DMS53 (cell line): ENCODE data around the gene TIMM9.
"Not testable (repeated sequence)": the region's sequence is repeated elsewhere in the genome, so short reads cannot be mapped to it uniquely, and the experiment has no call there.

Source experiments
- DNase-seq: peaks from one replicate; lab custom pipeline; 2025; lab: John Stamatoyannopoulos, UW

The TIMM9 gene, protein sequence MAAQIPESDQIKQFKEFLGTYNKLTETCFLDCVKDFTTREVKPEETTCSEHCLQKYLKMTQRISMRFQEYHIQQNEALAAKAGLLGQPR

DNA sequence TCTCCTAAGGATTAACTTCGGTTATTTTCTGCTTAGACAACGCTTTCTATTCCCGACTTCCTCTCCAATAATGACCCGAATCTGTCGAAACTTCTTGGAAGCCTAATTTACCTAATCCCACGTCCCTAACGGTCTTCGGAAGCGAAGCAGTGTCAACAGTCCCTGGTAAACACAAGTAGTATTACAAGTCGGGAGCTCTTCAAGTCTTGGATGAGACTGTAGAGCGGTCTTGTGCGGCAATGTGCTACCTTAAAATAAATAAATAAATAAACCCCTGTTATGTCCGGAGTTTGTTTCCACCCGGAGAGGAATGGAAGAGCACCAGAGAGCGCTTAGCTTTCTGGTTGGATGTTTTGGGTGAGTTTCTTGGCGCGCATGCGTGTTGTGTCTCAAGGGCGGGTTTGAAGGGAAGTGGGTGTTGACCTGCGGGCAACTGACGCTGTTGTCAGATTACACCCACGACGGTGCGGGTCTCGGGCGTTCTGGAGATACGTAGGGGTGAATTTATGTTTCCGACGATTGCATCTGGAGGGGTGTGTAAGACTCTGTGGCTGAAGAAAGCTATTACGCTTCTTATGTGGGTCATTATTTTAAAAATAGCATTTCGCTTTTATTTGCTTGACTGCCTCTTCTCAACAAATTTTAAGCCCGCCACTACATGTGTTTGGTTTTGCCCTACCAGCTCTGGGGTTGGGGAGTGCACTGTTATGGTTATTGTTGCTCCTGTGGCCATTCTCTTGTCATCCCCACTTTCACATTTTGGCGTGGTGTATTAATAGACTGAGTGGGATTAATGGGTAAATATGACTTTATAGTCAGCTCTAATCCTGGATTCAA, at the start of gene TIMM9, which contains the start of gene KIAA0586:
TSS of gene TIMM9 (minus strand) at position 251 of the 837 bp plus-strand sequence. CDS start 15,586 bp downstream, outside the sequence.
TSS of gene KIAA0586 (plus strand) at position 439 of the 837 bp plus-strand sequence. CDS start 546 bp downstream, outside the sequence.
- peak; percentile 97 for DNase-seq

DNA sequence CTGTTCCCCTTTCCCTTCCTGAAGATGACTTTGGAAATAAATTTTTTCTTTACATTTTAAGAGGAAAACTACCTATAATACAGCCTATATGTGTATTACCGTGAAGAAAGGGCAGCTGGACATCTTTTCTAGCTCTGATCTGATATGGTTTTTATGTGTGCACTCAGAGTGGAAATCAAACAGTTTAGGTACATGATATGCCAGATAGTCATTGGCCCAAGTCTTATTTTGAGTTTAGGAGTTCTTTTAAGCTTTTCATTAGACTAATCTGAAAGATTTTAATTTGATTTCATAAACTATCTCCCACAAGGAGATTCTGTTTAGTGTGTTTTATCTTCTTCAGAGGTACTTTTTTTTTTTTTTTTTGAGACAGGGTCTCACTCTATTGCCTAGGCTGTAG, 49.0 kb upstream of the TIMM9 start:
- no peak for DNase-seq

DNA sequence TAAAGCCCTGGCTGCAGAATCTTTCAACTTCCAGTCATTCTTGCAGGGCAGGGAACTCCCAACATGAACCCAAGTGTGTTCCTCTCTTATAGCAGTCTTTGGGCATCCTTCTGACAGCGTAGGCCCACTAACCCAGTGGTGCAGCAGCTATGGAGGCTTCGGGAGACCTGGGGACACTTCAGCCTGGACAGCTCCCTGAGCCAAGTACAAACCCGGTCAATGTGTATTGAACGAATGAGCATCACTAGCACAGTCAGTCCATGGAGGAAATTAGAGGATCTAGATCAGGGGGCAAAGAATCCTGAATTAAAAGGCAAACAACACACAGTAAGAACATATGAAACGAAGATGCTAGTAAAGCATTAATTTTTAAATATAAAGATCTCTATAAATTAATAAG, 42.0 kb upstream of the TIMM9 start:
- DNase-seq = no peak

DNA sequence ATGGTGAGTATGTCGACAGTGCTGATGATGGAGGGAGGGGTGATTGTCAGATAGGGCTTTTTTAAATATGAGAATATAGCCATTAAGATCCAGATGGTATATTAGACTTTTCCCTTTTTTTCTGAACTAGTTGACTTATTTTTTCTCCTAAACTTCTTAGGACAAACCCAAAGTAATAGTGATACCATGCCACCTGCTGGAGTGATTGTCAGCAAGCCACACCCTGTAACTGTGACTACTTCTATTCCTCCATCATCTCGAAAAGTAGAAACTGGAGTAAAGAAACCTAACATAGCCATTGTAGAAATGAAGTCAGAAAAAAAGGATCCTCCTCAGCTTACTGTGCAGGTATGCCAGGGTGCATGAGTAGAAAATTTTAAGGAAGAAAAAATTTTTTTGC, 40.2 kb upstream of the TIMM9 start:
- no peak for DNase-seq

DNA sequence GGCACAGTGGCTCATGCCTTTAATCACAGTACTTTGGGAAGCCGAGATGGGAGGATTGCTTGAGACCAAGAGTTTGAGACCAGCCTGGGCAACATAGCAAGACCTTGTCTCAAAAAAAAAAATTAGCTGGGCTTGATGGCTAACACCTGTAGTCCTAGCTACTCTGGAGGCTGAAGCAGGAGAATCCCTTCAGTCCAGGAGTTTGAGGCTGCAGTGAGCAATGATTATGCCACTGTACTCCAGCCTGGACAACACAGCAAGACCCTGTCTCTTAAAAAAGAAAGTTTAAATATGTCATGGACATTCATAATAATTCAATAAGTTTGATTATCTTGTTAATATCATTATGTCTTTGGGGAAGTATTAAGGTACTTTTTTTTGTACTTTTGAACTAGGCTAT, 39.1 kb upstream of the TIMM9 start:
- DNase-seq = no peak

DNA sequence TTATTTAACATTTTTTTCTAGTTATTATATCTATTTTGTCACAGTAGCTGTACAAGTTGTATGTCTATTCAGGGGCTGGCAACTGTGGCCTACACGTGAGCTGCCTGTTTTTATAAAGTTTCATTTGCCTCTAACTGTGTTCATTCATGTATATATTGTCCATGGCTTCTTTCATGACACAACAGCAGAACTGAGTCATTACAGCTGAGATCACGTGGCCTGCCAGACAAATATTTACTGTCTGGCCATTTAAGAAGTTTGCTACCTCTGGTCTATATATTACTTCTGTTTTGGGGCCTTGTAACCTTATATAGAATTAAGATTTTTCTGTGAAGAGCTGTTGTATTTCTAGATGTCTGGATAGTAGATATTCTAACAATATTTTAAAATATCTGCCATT, 38.1 kb upstream of the TIMM9 start:
- DNase-seq = peak; percentile 74

DNA sequence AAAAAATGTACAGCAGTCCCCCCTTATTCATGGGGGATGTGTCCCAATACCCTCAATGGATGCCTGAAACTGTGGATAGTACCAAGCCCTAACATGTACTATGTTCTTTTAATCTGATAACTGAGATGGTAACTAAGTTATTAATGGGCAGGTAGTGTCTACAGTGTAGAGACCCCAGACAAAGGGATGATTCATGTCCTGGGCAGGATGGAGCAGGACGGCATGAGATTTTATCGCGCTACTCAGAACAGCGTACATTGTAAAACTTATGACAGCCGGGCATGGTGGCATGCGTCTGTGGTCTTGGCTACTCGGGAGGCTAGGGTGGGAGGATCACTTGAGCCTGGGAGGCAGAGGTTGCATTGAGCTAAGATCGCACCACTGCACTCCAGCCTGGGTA, 37.3 kb upstream of the TIMM9 start:
- DNase-seq = no peak

DNA sequence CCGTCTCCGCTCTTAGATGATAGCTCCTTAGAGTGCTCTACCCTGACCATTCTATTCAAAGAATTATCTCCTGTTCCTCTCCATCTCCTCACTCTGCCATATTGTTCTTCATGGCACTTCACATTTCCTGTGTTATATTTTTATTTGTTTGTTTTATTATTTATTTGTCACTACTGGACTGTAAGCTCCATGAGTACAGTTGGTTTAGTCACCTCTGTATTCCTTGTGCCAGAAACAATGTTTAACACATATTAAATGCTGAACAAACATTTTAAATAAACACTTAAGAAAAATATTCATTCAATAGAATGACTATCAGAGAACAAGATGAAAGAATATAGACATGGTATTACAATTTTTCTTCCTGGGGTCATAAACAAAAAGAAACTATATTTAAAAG, 35.8 kb upstream of the TIMM9 start:
- DNase-seq = peak; percentile 9

DNA sequence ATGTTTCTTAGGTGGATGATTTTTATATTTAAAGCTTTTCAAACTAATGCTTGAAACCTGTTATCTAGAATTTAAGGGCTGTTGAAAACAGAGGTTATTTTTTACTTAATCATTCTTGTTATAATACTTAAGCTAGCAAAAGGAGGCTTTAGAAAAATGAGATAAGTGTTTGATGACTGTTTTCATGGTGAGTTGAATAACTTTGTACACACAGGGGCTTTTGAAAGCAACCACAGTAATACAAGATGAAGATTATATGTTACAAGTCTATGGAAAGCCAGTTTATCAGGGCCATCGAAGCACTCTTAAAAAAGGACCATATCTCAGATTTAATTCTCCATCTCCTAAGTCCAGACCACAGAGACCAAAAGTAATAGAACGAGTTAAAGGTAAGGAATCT, 33.4 kb upstream of the TIMM9 start:
- no peak for DNase-seq

DNA sequence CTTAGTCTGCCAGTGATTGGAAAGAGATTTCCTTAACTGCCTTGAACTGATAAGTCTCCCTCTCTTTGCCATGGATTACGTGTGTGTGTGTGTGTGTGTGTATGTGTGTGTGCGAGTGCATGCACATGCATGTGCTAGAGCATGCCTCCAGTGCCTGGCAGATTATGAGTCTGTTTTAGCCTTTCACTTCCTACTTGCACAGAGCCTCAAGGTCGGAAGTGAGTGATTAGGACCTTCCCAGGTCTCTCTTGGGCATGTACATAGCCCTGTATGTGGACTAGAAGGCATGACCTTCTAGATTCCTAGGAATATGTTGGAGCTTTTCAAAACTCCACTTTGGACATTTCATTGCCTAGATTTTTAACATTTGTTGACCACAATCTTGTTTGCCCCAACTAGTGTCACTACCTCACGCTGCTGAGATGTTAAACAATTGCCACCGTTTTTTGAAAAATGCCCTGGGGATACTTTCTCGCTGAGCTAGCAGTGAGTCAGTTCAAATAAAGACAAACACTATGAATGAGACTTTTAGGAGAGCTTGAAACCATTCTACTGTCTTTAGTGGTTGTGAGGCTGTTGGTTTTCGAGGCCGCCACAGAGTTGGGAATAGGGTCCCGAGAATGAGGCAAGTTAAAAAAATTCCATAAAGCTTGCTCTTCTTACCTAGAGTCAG, 28.4 kb upstream of the TIMM9 start:
- DNase-seq = no peak

DNA sequence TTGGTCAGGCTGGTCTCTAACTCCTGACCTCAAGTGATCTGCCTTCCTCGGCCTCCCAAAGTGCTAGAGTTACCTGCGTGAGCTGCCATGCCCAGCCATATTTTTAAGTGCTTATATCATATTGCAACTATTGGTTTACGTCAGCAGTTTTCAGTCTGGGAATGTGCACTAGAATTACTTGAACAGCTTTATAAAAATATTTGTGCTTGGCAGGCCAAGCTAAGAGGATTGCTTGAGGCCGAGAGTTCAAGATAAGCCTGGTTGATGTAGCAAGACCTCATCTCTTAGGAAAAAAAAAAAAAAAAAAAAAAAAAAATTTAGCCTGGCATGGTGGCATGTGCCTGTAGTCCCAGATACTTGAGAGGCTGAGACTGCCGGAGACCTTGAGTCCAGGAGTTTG, 17.3 kb upstream of the TIMM9 start:
- DNase-seq = no peak

DNA sequence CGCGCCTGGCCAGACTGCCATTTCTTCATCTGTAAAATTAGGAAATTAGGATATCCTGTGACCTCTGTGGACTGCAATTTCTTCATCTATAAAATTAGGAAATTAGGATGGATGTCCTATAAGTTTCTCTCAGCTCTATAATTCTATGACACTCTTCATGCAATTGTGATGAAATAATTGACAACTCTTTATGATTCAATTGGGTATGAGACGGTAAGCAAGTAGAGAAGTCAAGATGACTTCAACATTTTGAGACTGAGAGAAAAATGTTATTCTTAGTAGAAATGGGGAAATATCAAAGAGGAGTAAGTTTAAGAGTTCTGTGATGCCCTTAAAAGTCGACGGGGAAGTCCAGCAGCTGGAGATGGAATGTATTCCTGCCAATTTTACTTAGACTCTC, 12.1 kb upstream of the TIMM9 start:
- DNase-seq = no peak

DNA sequence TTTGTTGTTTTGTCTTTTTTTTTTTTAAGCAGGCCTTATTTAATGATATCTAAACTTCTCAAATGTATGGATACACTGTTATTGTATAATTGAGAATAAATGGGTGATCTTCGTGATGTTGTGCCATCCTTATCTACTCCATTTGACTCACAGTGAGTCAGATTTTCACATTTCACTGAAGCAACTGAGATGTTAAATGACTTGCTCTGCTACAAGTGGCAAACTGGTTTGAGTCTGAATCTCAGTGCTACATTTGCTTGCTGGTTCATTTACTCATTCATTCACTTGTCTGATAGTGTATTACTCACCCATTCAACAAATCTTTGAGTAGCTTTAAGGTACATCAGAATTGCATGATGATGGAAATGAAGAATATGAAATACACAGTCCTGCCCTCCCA, 2.8 kb upstream of the TIMM9 start:
- no peak for DNase-seq

DNA sequence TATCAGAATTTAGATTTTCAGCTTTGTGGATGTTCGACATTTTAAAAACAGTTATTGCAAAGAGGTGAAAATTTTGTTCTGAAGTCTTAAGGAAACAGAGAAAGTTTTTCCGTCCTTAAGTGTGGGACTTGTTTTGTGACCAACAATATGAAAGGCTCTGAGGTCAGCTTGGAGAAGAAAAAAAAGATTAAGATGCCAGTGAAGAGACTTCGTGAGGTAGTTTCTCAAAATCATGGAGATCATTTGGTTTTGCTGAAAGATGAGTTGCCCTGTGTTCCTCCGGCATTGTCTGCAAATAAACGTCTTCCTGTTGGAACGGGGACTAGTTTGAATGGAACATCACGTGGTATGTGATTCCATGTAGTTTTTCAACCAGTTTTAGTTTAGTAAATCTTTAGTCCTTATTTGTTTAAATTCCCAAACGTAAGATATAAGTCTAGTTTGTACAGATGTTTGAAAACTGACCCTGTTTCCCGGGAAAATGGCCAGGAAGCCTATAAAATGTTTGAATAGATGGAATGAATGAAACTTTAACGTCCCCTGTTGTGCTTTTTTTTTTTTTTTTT, 870 bp upstream of the TIMM9 start:
- DNase-seq = peak; percentile 68

DNA sequence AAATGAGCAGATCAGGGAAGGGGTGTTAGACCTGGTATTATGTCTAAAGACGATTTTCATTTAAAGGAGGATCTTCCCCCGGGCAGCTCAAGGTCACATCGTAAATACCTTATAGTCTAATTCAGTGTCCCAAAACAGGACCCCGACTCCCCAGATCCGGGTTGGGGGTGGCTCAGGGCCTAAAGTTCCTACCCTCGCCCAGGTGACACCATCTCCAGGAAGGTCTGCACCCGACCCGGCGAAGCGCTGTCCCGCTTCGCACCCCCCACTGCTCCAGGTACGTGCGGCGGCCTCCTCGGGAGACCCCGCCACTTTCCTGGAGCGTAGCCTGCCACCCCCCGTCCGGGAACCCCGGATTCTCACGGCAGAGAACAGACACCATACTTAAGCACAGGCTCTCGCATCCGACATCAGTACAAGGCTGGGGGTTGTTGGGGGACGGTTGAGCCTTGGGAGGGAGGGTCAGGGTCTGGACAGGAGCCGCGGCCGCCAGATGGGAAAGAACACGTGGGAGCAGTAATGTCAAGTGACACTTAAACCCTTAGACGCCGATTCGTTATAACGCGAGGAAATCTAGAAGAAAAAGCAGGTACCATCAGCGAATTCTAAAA, 556 bp downstream of the TIMM9 start:
- DNase-seq = peak; percentile 74

DNA sequence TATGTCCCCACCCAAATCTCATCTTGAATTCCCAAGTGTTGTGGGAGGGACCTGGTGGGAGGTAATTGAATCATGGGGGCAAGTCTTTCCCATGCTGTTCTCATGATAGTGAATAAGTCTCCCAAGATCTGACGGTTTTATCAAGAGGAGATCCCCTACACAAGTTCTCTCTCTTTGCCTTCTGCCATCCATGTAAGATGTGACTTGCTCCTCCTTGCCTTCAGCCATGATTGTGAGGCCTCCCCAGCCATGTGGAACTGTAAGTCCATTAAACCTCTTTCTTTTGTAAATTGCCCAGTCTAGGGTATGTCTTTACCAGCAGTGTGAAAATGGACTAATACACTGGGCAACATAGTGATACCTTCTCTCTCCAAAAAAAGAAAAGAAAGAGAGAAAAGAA, 10.4 kb downstream of the TIMM9 start:
- not testable (repeated sequence) for DNase-seq

DNA sequence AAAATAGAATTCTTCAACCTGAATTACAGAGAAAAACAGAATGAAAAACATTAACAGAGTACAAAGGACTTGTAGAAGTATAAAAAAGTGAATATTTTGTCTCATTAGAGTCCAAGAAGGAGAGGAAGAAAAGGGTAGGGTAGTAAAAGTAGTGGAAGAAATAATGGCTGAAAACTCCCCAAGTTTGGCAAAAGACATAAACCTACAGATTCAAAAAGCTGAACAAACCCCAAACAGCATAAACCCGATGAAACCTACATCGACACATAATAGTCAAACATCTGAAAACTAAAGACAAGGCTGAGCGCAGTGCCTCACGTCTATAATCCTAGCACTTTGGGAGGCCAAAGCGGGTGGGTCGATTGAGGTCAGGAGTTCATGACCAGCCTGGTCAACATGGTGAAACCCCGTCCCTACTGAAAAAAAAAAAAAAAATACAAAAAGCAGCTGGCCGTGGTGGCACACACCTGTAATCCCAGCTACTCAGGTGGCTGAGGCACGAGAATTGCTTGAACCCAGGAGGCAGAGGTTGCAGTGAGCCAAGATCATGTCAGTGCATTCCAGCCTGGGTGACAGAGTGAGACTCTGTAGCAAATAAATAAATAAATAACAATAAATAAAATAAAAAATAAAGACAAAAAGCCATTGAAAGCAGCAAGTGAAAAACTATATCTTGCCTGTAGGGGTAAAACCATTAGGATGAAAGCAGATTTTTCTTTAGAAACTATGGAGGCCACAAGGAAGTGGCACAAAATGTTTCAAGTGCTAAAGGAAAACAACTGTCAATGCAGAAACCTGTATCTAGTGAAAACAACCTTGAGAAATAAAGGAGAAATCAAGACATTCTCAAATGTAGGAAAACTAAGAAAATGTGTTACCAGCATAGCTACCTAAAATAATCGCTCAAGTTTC, 11.4 kb downstream of the TIMM9 start:
- no peak for DNase-seq

DNA sequence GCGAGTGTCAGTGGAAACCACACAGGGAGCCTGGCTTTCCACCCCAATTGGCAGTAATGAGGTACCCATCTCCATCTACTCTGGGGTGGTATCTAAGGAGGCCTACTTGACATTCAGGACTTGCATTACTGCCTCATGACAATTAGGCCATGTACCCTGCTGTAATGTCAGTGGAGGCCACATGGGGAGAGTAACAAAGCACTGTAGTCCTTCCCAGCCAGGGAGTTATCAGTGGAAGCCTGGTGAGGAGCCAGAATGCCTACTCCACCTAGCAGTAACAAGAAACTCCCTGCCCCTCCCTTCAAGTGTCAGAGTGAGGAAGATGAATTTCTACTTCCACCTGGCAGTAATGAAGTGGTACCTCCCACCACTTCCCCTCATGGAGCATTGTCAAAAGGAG, 12.5 kb downstream of the TIMM9 start:
- DNase-seq = peak; percentile 12

DNA sequence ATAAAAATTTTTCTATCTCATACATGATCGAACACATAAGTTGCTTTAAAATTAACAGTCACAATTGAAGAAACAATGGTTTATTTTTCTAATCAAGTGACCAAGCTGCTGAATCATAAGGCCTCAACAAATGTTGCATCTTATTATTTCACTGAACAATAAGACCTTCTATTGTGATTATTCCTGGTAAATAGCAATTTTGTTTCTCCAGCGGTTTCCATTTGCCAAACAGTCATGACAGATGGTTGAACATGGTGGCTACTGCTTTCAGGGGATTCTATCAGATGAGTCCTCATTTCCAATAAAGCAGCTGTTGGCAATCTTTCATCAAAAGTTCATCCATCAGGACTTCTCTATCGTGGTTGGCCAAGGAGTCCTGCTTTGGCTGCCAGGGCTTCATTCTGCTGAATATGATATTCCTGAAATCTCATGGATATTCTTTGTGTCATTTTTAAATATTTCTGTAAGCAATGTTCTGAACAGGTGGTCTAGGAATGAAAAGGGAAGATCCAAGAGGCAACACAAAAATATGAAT, 18.6 kb downstream of the TIMM9 start:
- no peak for DNase-seq

DNA sequence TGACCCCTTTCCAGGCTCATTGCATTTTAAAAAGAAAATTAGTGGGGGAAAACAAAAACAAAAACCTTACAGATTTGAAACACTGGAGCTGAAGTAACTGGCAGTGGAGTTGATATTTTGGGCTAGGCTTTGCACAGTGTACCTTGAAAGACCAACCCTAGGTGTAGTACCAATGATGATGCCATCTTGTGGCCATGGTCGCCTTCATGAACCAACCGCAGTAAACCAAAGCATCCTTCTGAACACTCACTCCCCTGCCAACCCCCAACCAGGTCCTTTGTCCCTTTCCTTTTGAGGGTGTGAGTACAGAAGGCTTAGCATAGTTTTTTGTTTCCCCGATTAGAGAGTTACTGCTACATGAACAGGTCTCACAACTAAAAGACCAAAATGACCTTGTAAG, 25.7 kb downstream of the TIMM9 start:
- no peak for DNase-seq

DNA sequence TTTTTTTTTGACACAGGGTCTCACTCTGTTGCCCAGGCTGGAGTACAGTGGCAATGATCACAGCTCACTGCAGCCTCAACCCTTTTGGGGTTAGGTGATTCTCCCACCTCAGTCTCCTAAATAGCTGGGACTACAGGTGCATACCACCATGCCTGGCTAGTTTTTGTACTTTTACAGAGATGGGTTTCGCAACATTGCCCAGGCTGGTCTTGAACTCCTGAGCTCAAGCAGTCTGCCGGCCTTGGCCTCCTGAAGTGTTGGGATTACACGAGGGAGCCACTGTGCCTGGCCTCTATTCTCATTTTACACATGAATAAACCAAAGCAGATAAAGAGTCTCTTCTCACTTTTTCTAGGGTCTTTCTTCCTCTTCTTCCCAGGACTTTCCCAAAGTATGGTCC, 28.4 kb downstream of the TIMM9 start:
- no peak for DNase-seq
